ENCODE measurements around the gene CBX4. TPM values are rescaled to one million over a fixed set of nuclear protein-coding genes. Genes with fewer than 3 reads are reported as not detected.

The CBX4 gene
- total RNA-seq, 4 donors from 2014 or later: 5.6 to 17.2 (median 13.5) TPM

DNA sequence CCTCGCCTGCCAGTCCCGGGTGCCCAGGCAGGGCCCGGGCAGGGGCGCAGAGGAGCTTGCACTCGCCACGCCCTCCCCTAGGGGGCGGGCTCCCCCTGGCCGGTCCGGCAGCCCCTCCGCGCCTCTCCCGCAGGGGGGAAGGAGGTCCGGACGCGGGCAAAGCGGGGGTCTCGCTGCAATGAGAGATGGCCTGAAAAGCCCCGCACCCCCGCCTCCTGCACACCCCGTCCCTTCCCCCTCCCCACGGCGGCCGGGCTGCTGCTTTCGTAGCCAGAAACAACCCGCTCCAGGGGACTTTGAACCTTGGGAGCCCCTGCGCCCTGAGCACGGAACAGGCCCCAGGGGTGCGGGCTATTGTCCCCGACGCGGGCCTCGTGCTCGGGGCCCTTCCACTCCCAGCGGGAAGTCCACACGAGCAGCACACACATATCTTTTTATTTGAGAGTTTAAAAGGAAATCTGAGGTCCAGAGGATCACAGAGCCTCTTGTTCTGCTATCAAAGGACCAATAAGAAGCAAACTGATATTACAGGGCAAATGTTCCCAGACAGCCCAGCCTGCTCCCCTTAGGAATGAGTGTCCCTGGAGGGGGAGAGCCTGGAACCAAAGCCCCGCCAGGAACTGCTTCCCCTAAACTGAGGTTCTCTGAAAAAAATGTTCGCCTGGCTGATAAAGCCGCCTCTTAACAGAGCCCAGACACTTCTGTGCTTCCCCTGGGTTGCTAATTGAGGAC, 5.8 kb upstream of the CBX4 start:
- intact Hi-C loops (cut with DNase I): loop anchor here (5.0 kb wide), 1 partner anchor 43 kb away; no protein-coding TSS in a partner anchor
- TF ChIP-seq, protein P1, sequence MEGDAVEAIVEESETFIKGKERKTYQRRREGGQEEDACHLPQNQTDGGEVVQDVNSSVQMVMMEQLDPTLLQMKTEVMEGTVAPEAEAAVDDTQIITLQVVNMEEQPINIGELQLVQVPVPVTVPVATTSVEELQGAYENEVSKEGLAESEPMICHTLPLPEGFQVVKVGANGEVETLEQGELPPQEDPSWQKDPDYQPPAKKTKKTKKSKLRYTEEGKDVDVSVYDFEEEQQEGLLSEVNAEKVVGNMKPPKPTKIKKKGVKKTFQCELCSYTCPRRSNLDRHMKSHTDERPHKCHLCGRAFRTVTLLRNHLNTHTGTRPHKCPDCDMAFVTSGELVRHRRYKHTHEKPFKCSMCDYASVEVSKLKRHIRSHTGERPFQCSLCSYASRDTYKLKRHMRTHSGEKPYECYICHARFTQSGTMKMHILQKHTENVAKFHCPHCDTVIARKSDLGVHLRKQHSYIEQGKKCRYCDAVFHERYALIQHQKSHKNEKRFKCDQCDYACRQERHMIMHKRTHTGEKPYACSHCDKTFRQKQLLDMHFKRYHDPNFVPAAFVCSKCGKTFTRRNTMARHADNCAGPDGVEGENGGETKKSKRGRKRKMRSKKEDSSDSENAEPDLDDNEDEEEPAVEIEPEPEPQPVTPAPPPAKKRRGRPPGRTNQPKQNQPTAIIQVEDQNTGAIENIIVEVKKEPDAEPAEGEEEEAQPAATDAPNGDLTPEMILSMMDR (IDR thresholded peaks at IDR 0.05): peak in 5 of 6 experiments; percentile 25 to 81 (median 51)
- no peak for TF ChIP-seq POLR2A (IDR thresholded peaks at IDR 0.05)
- Histone ChIP-seq H3K27ac (peak overlapping the region in 2 of 3 donors; percentile 22 to 60), H3K9me3 (no peaks in the 10 kb centered on the region), H3K4me1 (peaks cover 33 to 49% of the 10 kb centered on the region in 2 donors), H3K36me3 (no peaks in the 10 kb centered on the region), H3K27me3 (peaks cover 27% of the 10 kb centered on the region), H3K4me3 (replicated peaks in 1 of 3) (peak overlapping the region in 1 of 3 donors; percentile 43)
- 12 to 22% methylated on average over 15 to 18 of the region's 38 CpGs for WGBS, 2 donors
- peak; percentile 45 to 57 for DNase-seq

GRCh38 chr17:79843816-79844800, 4.9 kb upstream of the CBX4 start:
- 0 to 1% methylated on average over 33 to 34 of the region's 89 CpGs for WGBS, 2 donors
- peak; percentile 76 to 79 for DNase-seq
- peak overlapping the region in 2 of 3 donors; percentile 22 to 60 for H3K27ac ChIP-seq
- H3K9me3 ChIP-seq: no peaks in the 10 kb centered on the region
- peaks cover 38 to 55% of the 10 kb centered on the region in 2 donors for H3K4me1 ChIP-seq
- TF ChIP-seq, protein P1 (IDR thresholded peaks at IDR 0.05): no peak
- peak in 1 of 2 donors; percentile 61 for TF ChIP-seq POLR2A (IDR thresholded peaks at IDR 0.05)
- peak overlapping the region; percentile 20 to 51 (median 43) for H3K4me3 ChIP-seq (replicated peaks in 1 of 3)
- H3K27me3 ChIP-seq: peaks cover 27% of the 10 kb centered on the region
- no peaks in the 10 kb centered on the region for H3K36me3 ChIP-seq
- intact Hi-C loops (cut with DNase I): loop anchor here (5.0 kb wide), 1 partner anchor 42 kb away; no protein-coding TSS in a partner anchor

- H3K27ac ChIP-seq: peak overlapping the region in 1 of 3 donors; percentile 60
- no peaks in the 10 kb centered on the region for H3K9me3 ChIP-seq
- no peaks in the 10 kb centered on the region for H3K36me3 ChIP-seq
- H3K4me3 ChIP-seq (replicated peaks in 1 of 3): peak overlapping the region; percentile 0 to 51 (median 43)
- WGBS, 2 donors: 0% methylated on average over 14 to 17 of the region's 39 CpGs
- peaks cover 38 to 55% of the 10 kb centered on the region in 2 donors for H3K4me1 ChIP-seq
- peaks cover 27% of the 10 kb centered on the region for H3K27me3 ChIP-seq
- TF ChIP-seq, protein P1 (IDR thresholded peaks at IDR 0.05): no peak
- TF ChIP-seq POLR2A (IDR thresholded peaks at IDR 0.05): no peak
- no peak for DNase-seq
- intact Hi-C loops (cut with DNase I): loop anchor here (5.0 kb wide), 1 partner anchor 41 kb away; no protein-coding TSS in a partner anchor
Observed at GRCh38 chr17:79843474-79843815, 4.2 kb upstream of the CBX4 start.

GRCh38 chr17:79842656-79843473, 3.6 kb upstream of the CBX4 start:
- H3K27me3 ChIP-seq: peaks cover 27% of the 10 kb centered on the region
- H3K4me1 ChIP-seq: peaks cover 38 to 55% of the 10 kb centered on the region in 2 donors
- no peak overlapping the region for H3K27ac ChIP-seq
- intact Hi-C loops (cut with DNase I): loop anchor here (5.0 kb wide), 1 partner anchor 41 kb away; no protein-coding TSS in a partner anchor
- H3K4me3 ChIP-seq (replicated peaks in 1 of 3): peak overlapping the region in 2 of 3 donors; percentile 43 to 51
- 3 to 4% methylated on average over 12 to 35 of the region's 66 CpGs for WGBS, 2 donors
- DNase-seq: peak; percentile 52 to 56
- H3K9me3 ChIP-seq: no peaks in the 10 kb centered on the region
- TF ChIP-seq, protein P1 (IDR thresholded peaks at IDR 0.05): no peak
- H3K36me3 ChIP-seq: no peaks in the 10 kb centered on the region

Measured in thyroid gland (tissue), 4 donors.